Astrocyte of the spinal cord (primary cell): ENCODE data around the gene GCAT.

ENCODE experiments used
- DNase-seq: peaks from one replicate; pipeline ENCODE4 v3.0.0; 2011; ENCODE audit warnings: low read depth, low spot score
- H3K4me3 ChIP-seq: 2 replicates; pipeline ENCODE4 v1.5.1; 2011; ENCODE audit warnings: low read depth, mild to moderate bottlenecking, low read length, moderate library complexity
- CTCF ChIP-seq: IDR thresholded peaks from 2 replicates; pipeline ENCODE4 v1.5.1; 2012; ENCODE audit warnings: low read depth, mild to moderate bottlenecking, low read length, inconsistent platforms
- in situ Hi-C: cut with HindIII; loops from 2 replicates; pipeline ENCODE4 v1.10.0; 2017; ENCODE audit warnings: low sequenced_read_pairs

The GCAT gene

GRCh38 chr22:37807410-37808293 lies at the start of gene GCAT:
TSS of gene GCAT (plus strand) at chr22:37807934. CDS start at chr22:37807968, 34 bp downstream.
- H3K4me3 ChIP-seq = peak within 1 kb of the TSS; percentile 69
- in situ Hi-C loops = no loop called here
- DNase-seq = peak; percentile 99
- TF ChIP-seq CTCF = no peak

GRCh38 chr22:37758694-37759093 lies 49.0 kb upstream of the GCAT start:
- no peak overlapping the region for H3K4me3 ChIP-seq
- in situ Hi-C loops = no loop called here
- no peak for DNase-seq
- TF ChIP-seq CTCF = no peak

- in situ Hi-C loops = no loop called here
These were observed 48.5 kb upstream of the GCAT start for GRCh38 chr22:37759281-37759680.

DNA sequence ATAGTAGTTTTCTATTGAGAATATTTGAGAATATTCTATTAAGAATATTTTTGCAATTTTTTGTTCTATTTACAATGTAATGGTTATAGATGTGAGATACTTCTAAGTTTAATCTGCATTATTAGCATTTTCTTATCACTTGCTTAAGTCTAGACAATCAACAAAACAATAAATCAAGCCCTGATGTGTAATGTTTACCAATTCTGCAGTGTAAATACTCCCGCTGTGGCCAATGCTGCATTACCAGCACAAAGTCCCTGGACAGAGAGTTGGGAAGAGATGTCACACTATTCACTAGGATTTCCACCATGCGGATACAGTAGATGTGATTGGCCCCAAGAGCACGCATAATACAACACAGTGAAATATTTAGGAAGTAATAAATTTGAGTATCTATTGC lies 47.6 kb upstream of the GCAT start:
- TF ChIP-seq CTCF = no peak
- in situ Hi-C loops = no loop called here
- DNase-seq = no peak
- H3K4me3 ChIP-seq = no peak overlapping the region

More at GRCh38 chr22:37759281-37759680, 48.5 kb upstream of the GCAT start:
- TF ChIP-seq CTCF = no peak
- H3K4me3 ChIP-seq = no peak overlapping the region
- DNase-seq = no peak

GRCh38 chr22:37762389-37762836 lies 45.3 kb upstream of the GCAT start:
- H3K4me3 ChIP-seq = no peak overlapping the region
- in situ Hi-C loops = no loop called here
- no peak for TF ChIP-seq CTCF
- no peak for DNase-seq

GRCh38 chr22:37763012-37763411 lies 44.7 kb upstream of the GCAT start:
- no peak overlapping the region for H3K4me3 ChIP-seq
- TF ChIP-seq CTCF = no peak
- in situ Hi-C loops = no loop called here
- DNase-seq = no peak
